ENCODE data around the gene CAVIN4.
A peak's percentile ranks its signal among the peaks of the same experiment; 100 is the strongest.

CAVIN4 gene

GRCh38 chr9:100591139-100591538 is 13.3 kb downstream of the CAVIN4 start:
- no peak for DNase-seq

GRCh38 chr9:100591639-100592412 is 13.9 kb downstream of the CAVIN4 start:
- DNase-seq = no peak

GRCh38 chr9:100595391-100596199 is 17.7 kb downstream of the CAVIN4 start:
- DNase-seq = peak; percentile 30

GRCh38 chr9:100597236-100597635 is 19.4 kb downstream of the CAVIN4 start:
- DNase-seq = no peak

- peak; percentile 85 for DNase-seq
Measured at GRCh38 chr9:100598641-100599145, 20.8 kb downstream of the CAVIN4 start.

GRCh38 chr9:100600521-100601079 is 22.7 kb downstream of the CAVIN4 start:
- DNase-seq = no peak

GRCh38 chr9:100601216-100601615 is 23.3 kb downstream of the CAVIN4 start:
- DNase-seq = peak; percentile 62

- DNase-seq = no peak
Measured at GRCh38 chr9:100602342-100602801, 24.5 kb downstream of the CAVIN4 start.

- DNase-seq = no peak
Measured at GRCh38 chr9:100605405-100605804, 27.5 kb downstream of the CAVIN4 start.

- no peak for DNase-seq
Measured at GRCh38 chr9:100619194-100619593, 41.3 kb downstream of the CAVIN4 start.

GRCh38 chr9:100619665-100620064 is 41.8 kb downstream of the CAVIN4 start:
- no peak for DNase-seq

GRCh38 chr9:100623969-100624368 is 46.1 kb downstream of the CAVIN4 start:
- DNase-seq = no peak

GRCh38 chr9:100626949-100627348 is 49.1 kb downstream of the CAVIN4 start:
- DNase-seq = no peak

- no peak for DNase-seq
Measured at GRCh38 chr9:100637787-100638186, 59.9 kb downstream of the CAVIN4 start.

Data from activated CD4-positive, alpha-beta T cell treated with anti-CD3 and anti-CD28 coated beads for 48 hours (primary cell).